Neutrophil (primary cell): Measurements from ENCODE around the gene PDE5A.

ENCODE experiments used
- H3K27ac ChIP-seq: fragments of 200-600 bp; sonication (generic); 2 replicates; pipeline ENCODE4 v1.5.1; 2016; ENCODE audit warnings: mild to moderate bottlenecking, moderate library complexity
- H3K27me3 ChIP-seq: fragments of 200-600 bp; sonication (generic); 2 replicates; pipeline ENCODE4 v1.6.0; 2016; ENCODE audit warnings: mild to moderate bottlenecking
- H3K36me3 ChIP-seq: fragments of 200-600 bp; sonication (generic); 2 replicates; pipeline ENCODE4 v1.5.1; 2017
- H3K4me1 ChIP-seq, 2 experiments: fragments of 200-600 bp in 1 of 2; sonication (generic) in 1 of 2; 1 replicate in 1 of 2; 2 replicates in 1 of 2; pipeline versions ENCODE4 v1.5.1 to v1.6.1; 2013 to 2016; ENCODE audit warnings: low read depth in 1 of 2, low read length in 1 of 2, mild to moderate bottlenecking in 1 of 2, moderate library complexity in 1 of 2; ENCODE audit not compliant: control insufficient read depth in 1 of 2, insufficient read depth in 1 of 2
- H3K4me3 ChIP-seq, 2 experiments: fragments of 200-600 bp in 1 of 2; sonication (generic) in 1 of 2; 1 replicate in 1 of 2; 2 replicates in 1 of 2; pipeline ENCODE4 v1.5.1; 2013 to 2016; ENCODE audit warnings: low read depth in 1 of 2, low read length in 1 of 2, mild to moderate bottlenecking in 1 of 2, moderate library complexity in 1 of 2
- H3K9me3 ChIP-seq: fragments of 200-600 bp; sonication (generic); 2 replicates; pipeline ENCODE4 v1.5.1; 2016
- CTCF ChIP-seq: fragments of 200-600 bp; sonication (generic); IDR thresholded peaks from 2 replicates; pipeline ENCODE4 v1.5.1; 2016; ENCODE audit warnings: antibody characterized with exemption

The PDE5A gene

GRCh38 chr4:119540249-119540648 is 88.4 kb downstream of the PDE5A start:
- TF ChIP-seq CTCF = no peak

GRCh38 chr4:119537586-119537985 is 91.0 kb downstream of the PDE5A start:
- no peaks in the 10 kb centered on the region for H3K36me3 ChIP-seq
- no peak overlapping the region for H3K27ac ChIP-seq
- no peak for TF ChIP-seq CTCF
- H3K4me3 ChIP-seq = no peak overlapping the region
- H3K27me3 ChIP-seq = no peaks in the 10 kb centered on the region
- H3K4me1 ChIP-seq = no peaks in the 10 kb centered on the region
- no peaks in the 10 kb centered on the region for H3K9me3 ChIP-seq

More at GRCh38 chr4:119540249-119540648, 88.4 kb downstream of the PDE5A start:
- Histone ChIP-seq H3K4me3 (no peak overlapping the region), H3K27ac (no peak overlapping the region), H3K4me1 (no peaks in the 10 kb centered on the region), H3K36me3 (no peaks in the 10 kb centered on the region), H3K27me3 (no peaks in the 10 kb centered on the region), H3K9me3 (no peaks in the 10 kb centered on the region)

- Histone ChIP-seq H3K4me3 (no peak overlapping the region), H3K36me3 (no peaks in the 10 kb centered on the region), H3K9me3 (no peaks in the 10 kb centered on the region), H3K4me1 (no peaks in the 10 kb centered on the region), H3K27me3 (no peaks in the 10 kb centered on the region), H3K27ac (no peak overlapping the region)
- TF ChIP-seq CTCF = no peak
Observed at GRCh38 chr4:119536572-119537528, 91.8 kb downstream of the PDE5A start.

GRCh38 chr4:119532319-119532718 is 96.3 kb downstream of the PDE5A start:
- Histone ChIP-seq H3K27ac (no peak overlapping the region), H3K4me3 (no peak overlapping the region), H3K27me3 (no peaks in the 10 kb centered on the region), H3K9me3 (no peaks in the 10 kb centered on the region), H3K4me1 (no peaks in the 10 kb centered on the region), H3K36me3 (no peaks in the 10 kb centered on the region)
- TF ChIP-seq CTCF = no peak

- Histone ChIP-seq H3K4me3 (no peak overlapping the region), H3K4me1 (no peaks in the 10 kb centered on the region), H3K36me3 (no peaks in the 10 kb centered on the region), H3K9me3 (no peaks in the 10 kb centered on the region), H3K27ac (no peak overlapping the region), H3K27me3 (no peaks in the 10 kb centered on the region)
- TF ChIP-seq CTCF = no peak
Observed at GRCh38 chr4:119529788-119530187, 98.8 kb downstream of the PDE5A start.
